PC-9 (cell line): Measurements from ENCODE around the gene PELI3.

ENCODE experiments used
- CTCF ChIP-seq: fragments of 200-600 bp; sonication (generic); conservative IDR thresholded peaks from 2 replicates; pipeline ENCODE4 v1.6.1; 2017; ENCODE audit warnings: mixed run types, antibody characterized with exemption, mild to moderate bottlenecking, moderate library complexity
- EZH2 ChIP-seq: fragments of 200-600 bp; sonication (generic); IDR thresholded peaks from 2 replicates; pipeline ENCODE4 v1.8.0; 2017; ENCODE audit warnings: antibody characterized with exemption, low read depth

GRCh38 chr11:66451663-66452062 lies 15.0 kb upstream of the PELI3 start:
- TF ChIP-seq CTCF (no peak), EZH2 (no peak)
